HCT116 (cell line): ENCODE results near the gene TIE1. TPM values are rescaled to one million over a fixed set of nuclear protein-coding genes. Genes with fewer than 3 reads are reported as not detected.

Experiments
- ATAC-seq: fragments of 200-7000 bp; cut with Tn5 transposase; 2 replicates; pipeline ENCODE4 v1.9.1; 2020; ENCODE audit warnings: mild to moderate bottlenecking, moderate library complexity
- BruUV-seq: library from RNA; stranded (reverse); fragments of 400-500 nt; replicated peaks from 2 replicates; lab custom pipeline; 2021; lab: Mats Ljungman, UMichigan
- CTCF ChIA-PET: fragments of 300-600 bp; sonication (Branson Sonifier 250); formaldehyde crosslinking; loops from one replicate; lab custom pipeline; 2021; ENCODE audit warnings: antibody characterized with exemption; lab: Charles Lee
- POLR2A ChIA-PET: fragments of 300-600, 350-600 bp; sonication (Branson Sonifier 250); formaldehyde crosslinking; loops from one replicate; lab custom pipeline; 2021; ENCODE audit warnings: antibody characterized with exemption; lab: Charles Lee
- RAD21 ChIA-PET, 2 experiments: fragments of 300-600 bp; sonication (Branson Sonifier 250); formaldehyde crosslinking; loops; one replicate each; lab custom pipeline; 2023; ENCODE audit warnings: low total read pairs in 2 of 2; ENCODE audit not compliant: uncharacterized antibody in 2 of 2, unreplicated experiment in 2 of 2, low non-redundant PET in 1 of 2; lab: Charles Lee
- DNase-seq: peaks from one replicate; pipeline ENCODE4 v3.0.0-alpha.2; 2010; ENCODE audit warnings: low read depth, low spot score
- H2AFZ ChIP-seq: fragments of 200-600 bp; shearing (Covaris generic), sonication (generic); 2 replicates; pipeline ENCODE4 v1.6.1; 2017; ENCODE audit warnings: low read depth, mixed run types, mixed read lengths, antibody characterized with exemption, low read length; ENCODE audit not compliant: poor library complexity, severe bottlenecking
- H3K27ac ChIP-seq: 2 replicates; pipeline ENCODE4 v1.5.1; 2012; ENCODE audit warnings: low read depth, low read length
- H3K27me3 ChIP-seq: fragments of 200-600 bp; sonication (generic); 2 replicates; pipeline ENCODE4 v1.6.1; 2016; ENCODE audit warnings: mixed run types, low read length, mixed read lengths; ENCODE audit not compliant: insufficient read depth
- H3K36me3 ChIP-seq, 2 experiments: fragments of 200-500 bp in 1 of 2; fragments of 200-600 bp in 1 of 2; sonication (Bioruptor generic) in 1 of 2; sonication (generic) in 1 of 2; 2 replicates each; pipeline versions ENCODE4 v1.5.1 to v1.6.1; 2014 to 2016; ENCODE audit warnings: low read length in 2 of 2, inconsistent platforms in 1 of 2, mixed read lengths in 1 of 2, mixed run types in 1 of 2; ENCODE audit not compliant: insufficient read depth in 2 of 2, control insufficient read depth in 1 of 2
- H3K4me1 ChIP-seq, 2 experiments: fragments of 200-600 bp in 1 of 2; sonication (generic) in 1 of 2; 2 replicates each; pipeline versions ENCODE4 v1.5.1 to v1.6.1; 2012 to 2017; ENCODE audit warnings: low read length in 2 of 2, inconsistent platforms in 1 of 2, mild to moderate bottlenecking in 1 of 2, mixed read lengths in 1 of 2, mixed run types in 1 of 2, moderate library complexity in 1 of 2; ENCODE audit not compliant: insufficient read depth in 2 of 2, control insufficient read depth in 1 of 2
- H3K4me2 ChIP-seq: fragments of 200-600 bp; sonication (generic); 2 replicates; pipeline ENCODE4 v1.6.1; 2017; ENCODE audit warnings: mixed run types, low read length, mixed read lengths
- H3K4me3 ChIP-seq, 2 experiments: fragments of 200-600 bp in 1 of 2; sonication (generic) in 1 of 2; replicated peaks in 1 of 2; 2 replicates each; pipeline ENCODE4 v1.5.1; 2011 to 2016; ENCODE audit warnings: low read length in 2 of 2, control low read depth in 1 of 2, low read depth in 1 of 2, mild to moderate bottlenecking in 1 of 2, mixed read lengths in 1 of 2, mixed run types in 1 of 2
- H3K79me2 ChIP-seq: fragments of 200-600 bp; sonication (generic); 2 replicates; pipeline ENCODE4 v1.6.1; 2017; ENCODE audit warnings: mild to moderate bottlenecking, mixed run types, low read length, moderate library complexity, mixed read lengths; ENCODE audit not compliant: insufficient read depth
- H3K9ac ChIP-seq: fragments of 200-600 bp; sonication (generic); 2 replicates; pipeline ENCODE4 v1.6.1; 2016; ENCODE audit warnings: low read length, mixed read lengths
- H3K9me2 ChIP-seq: fragments of 200-600 bp; sonication (generic), shearing (Covaris generic); 2 replicates; pipeline ENCODE4 v1.6.1; 2017; ENCODE audit warnings: mixed run types, mild to moderate bottlenecking, moderate library complexity; ENCODE audit not compliant: insufficient read depth
- H3K9me3 ChIP-seq, 2 experiments: fragments of 200-500 bp in 1 of 2; fragments of 200-600 bp in 1 of 2; sonication (Bioruptor generic) in 1 of 2; sonication (generic) in 1 of 2; 2 replicates each; pipeline ENCODE4 v1.6.1; 2014 to 2017; ENCODE audit warnings: low read length in 2 of 2, mixed read lengths in 2 of 2, inconsistent platforms in 1 of 2, low read depth in 1 of 2, mild to moderate bottlenecking in 1 of 2, mixed run types in 1 of 2, moderate library complexity in 1 of 2; ENCODE audit not compliant: control insufficient read depth in 1 of 2, insufficient read depth in 1 of 2
- H4K20me1 ChIP-seq: fragments of 200-600 bp; sonication (generic), shearing (Covaris generic); 2 replicates; pipeline ENCODE4 v1.6.1; 2017; ENCODE audit warnings: mixed run types, mild to moderate bottlenecking, moderate library complexity; ENCODE audit not compliant: insufficient read depth
- EGR1 ChIP-seq: IDR thresholded peaks from 2 replicates; pipeline ENCODE4 v1.6.1; 2012; ENCODE audit warnings: low read depth
- ELF1 ChIP-seq: IDR thresholded peaks from 2 replicates; pipeline ENCODE4 v1.6.1; 2012; ENCODE audit warnings: low read depth, borderline replicate concordance
- FOSL1 ChIP-seq: IDR thresholded peaks from 2 replicates; pipeline ENCODE4 v1.6.1; 2012; ENCODE audit warnings: low read depth
- JUND ChIP-seq: IDR thresholded peaks from 2 replicates; pipeline ENCODE4 v1.6.1; 2012
- POLR2AphosphoS5 ChIP-seq: IDR thresholded peaks from 2 replicates; pipeline ENCODE4 v1.6.1; 2011; ENCODE audit warnings: mild to moderate bottlenecking, low read depth, low read length, moderate library complexity
- RAD21 ChIP-seq: IDR thresholded peaks from 2 replicates; pipeline ENCODE4 v1.6.1; 2012; ENCODE audit warnings: low read depth, mild to moderate bottlenecking
- TCF7L2 ChIP-seq: IDR thresholded peaks from 2 replicates; pipeline ENCODE4 v1.7.0; 2011; ENCODE audit warnings: borderline replicate concordance, inconsistent platforms; ENCODE audit not compliant: insufficient read depth, insufficient read length; ENCODE audit errors: extremely low read depth
- ZFX ChIP-seq: fragments of 450-650 bp; IDR thresholded peaks from 2 replicates; pipeline ENCODE4 v1.6.1; 2017
- intact Hi-C: fragments of 100-400 bp; cut with micrococcal nuclease; formaldehyde crosslinking; loops from 2 replicates; pipeline ENCODE4 v1.10.0; 2022
- total RNA-seq: library from RNA; stranded (reverse); gene quantifications from one replicate; pipeline ENCODE4 v1.2.1, GENCODE V29; 2021; ENCODE audit not compliant: unreplicated experiment
- TF ChIP-seq, protein P1 (sequence below): IDR thresholded peaks from 2 replicates; pipeline ENCODE4 v1.6.1; 2012
- TF ChIP-seq, protein P2 (sequence below): IDR thresholded peaks from 2 replicates; pipeline ENCODE4 v1.6.1; 2012; ENCODE audit warnings: low read depth

Gene TIE1
- total RNA-seq, 1 experiment from 2014 or later, result not detected

DNA sequence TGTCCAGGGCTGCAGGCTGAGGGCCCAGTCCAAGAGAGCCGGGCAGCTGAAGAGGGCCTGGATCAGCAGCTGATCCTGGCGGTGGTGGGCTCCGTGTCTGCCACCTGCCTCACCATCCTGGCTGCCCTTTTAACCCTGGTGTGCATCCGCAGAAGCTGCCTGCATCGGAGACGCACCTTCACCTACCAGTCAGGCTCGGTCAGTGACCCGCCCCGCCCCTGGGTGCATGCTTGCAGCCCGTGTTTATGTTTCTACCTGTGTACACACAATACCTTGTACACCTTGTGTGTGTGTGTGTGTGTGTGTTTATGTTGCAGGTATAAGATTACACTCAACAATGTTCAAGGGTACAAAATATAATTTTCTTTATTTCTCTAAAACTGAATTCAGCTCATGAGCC, 13.0 kb downstream of the TIE1 start:
- intact Hi-C loops, result no loop called here
- ChIA-PET CTCF (no interaction called here), POLR2A (no interaction called here), RAD21 (no interaction called here)
- no peaks in the 10 kb centered on the region for H3K36me3 ChIP-seq
- no peak overlapping the region for H3K4me3 ChIP-seq
- no peak for TF ChIP-seq POLR2AphosphoS5
- TF ChIP-seq ZFX, result no peak
- TF ChIP-seq, protein P1, sequence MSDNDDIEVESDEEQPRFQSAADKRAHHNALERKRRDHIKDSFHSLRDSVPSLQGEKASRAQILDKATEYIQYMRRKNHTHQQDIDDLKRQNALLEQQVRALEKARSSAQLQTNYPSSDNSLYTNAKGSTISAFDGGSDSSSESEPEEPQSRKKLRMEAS, result no peak
- TF ChIP-seq JUND, result no peak
- TF ChIP-seq EGR1, result no peak
- TF ChIP-seq RAD21, result no peak
- no peak for TF ChIP-seq ELF1
- no peak for TF ChIP-seq FOSL1
- no peak for TF ChIP-seq TCF7L2
- TF ChIP-seq, protein P2, sequence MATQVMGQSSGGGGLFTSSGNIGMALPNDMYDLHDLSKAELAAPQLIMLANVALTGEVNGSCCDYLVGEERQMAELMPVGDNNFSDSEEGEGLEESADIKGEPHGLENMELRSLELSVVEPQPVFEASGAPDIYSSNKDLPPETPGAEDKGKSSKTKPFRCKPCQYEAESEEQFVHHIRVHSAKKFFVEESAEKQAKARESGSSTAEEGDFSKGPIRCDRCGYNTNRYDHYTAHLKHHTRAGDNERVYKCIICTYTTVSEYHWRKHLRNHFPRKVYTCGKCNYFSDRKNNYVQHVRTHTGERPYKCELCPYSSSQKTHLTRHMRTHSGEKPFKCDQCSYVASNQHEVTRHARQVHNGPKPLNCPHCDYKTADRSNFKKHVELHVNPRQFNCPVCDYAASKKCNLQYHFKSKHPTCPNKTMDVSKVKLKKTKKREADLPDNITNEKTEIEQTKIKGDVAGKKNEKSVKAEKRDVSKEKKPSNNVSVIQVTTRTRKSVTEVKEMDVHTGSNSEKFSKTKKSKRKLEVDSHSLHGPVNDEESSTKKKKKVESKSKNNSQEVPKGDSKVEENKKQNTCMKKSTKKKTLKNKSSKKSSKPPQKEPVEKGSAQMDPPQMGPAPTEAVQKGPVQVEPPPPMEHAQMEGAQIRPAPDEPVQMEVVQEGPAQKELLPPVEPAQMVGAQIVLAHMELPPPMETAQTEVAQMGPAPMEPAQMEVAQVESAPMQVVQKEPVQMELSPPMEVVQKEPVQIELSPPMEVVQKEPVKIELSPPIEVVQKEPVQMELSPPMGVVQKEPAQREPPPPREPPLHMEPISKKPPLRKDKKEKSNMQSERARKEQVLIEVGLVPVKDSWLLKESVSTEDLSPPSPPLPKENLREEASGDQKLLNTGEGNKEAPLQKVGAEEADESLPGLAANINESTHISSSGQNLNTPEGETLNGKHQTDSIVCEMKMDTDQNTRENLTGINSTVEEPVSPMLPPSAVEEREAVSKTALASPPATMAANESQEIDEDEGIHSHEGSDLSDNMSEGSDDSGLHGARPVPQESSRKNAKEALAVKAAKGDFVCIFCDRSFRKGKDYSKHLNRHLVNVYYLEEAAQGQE, result no peak
- H4K20me1 ChIP-seq, result no peaks in the 10 kb centered on the region
- ATAC-seq (no peak), DNase-seq (no peak)
- no peaks in the 10 kb centered on the region for H3K79me2 ChIP-seq
- H3K9me3 ChIP-seq, result no peaks in the 10 kb centered on the region
- no peak overlapping the region for H3K9ac ChIP-seq
- H3K4me2 ChIP-seq, result no peak overlapping the region
- peaks cover 0 to 1% of the 10 kb centered on the region in 2 experiments; a peak in 1 of 4 replicates for H3K4me1 ChIP-seq
- BruUV-seq, result no TSS peak
- H3K27me3 ChIP-seq, result no peaks in the 10 kb centered on the region
- H3K27ac ChIP-seq, result no peak overlapping the region
- no peaks in the 10 kb centered on the region for H3K9me2 ChIP-seq
- H2AFZ ChIP-seq, result no peak overlapping the region
